PC-3 (cell line): Measurements from ENCODE around the gene NT5DC3. TPM values are rescaled to one million over a fixed set of nuclear protein-coding genes. Genes with fewer than 3 reads are reported as not detected.

Experiments
- ATAC-seq: fragments of 200-7000 bp; cut with Tn5 transposase; 2 replicates; pipeline ENCODE4 v1.9.1; 2020; ENCODE audit warnings: mild to moderate bottlenecking, moderate library complexity
- BruUV-seq: library from RNA; stranded (reverse); fragments of 400-500 nt; replicated peaks from 2 replicates; lab custom pipeline; 2021; lab: Mats Ljungman, UMichigan
- CTCF ChIA-PET: fragments of 300-600 bp; sonication (Branson Sonifier 250); formaldehyde crosslinking; loops from one replicate; lab custom pipeline; 2022; ENCODE audit warnings: antibody characterized with exemption; lab: Charles Lee
- POLR2A ChIA-PET: fragments of 300-600 bp; sonication (Branson Sonifier 250); formaldehyde crosslinking; loops from one replicate; lab custom pipeline; 2022; ENCODE audit warnings: antibody characterized with exemption; ENCODE audit not compliant: unreplicated experiment; lab: Charles Lee
- DNase-seq: peaks from one replicate; pipeline ENCODE4 v3.0.0-alpha.2; 2015
- H2AFZ ChIP-seq: fragments of 300-600 bp; sonication (generic); 2 replicates; pipeline ENCODE4 v1.6.0; 2016; ENCODE audit warnings: antibody characterized with exemption, low read length
- H3F3A ChIP-seq: fragments of 300-600 bp; sonication (generic); one replicate; pipeline ENCODE4 v1.6.0; 2017; ENCODE audit warnings: antibody characterized with exemption, low read length, control low read depth, mild to moderate bottlenecking; ENCODE audit not compliant: unreplicated experiment
- H3K27ac ChIP-seq: fragments of 300-600 bp; sonication (generic); 2 replicates; pipeline ENCODE4 v1.5.1; 2016; ENCODE audit warnings: mild to moderate bottlenecking, low read length
- H3K27me3 ChIP-seq: fragments of 300-600 bp; sonication (generic); 2 replicates; pipeline ENCODE4 v1.6.1; 2016; ENCODE audit warnings: low read length, mixed read lengths
- H3K36me3 ChIP-seq: fragments of 300-600 bp; sonication (generic); 2 replicates; pipeline ENCODE4 v1.6.1; 2016; ENCODE audit warnings: low read depth, mixed run types, low read length, mixed read lengths
- H3K4me1 ChIP-seq: fragments of 300-600 bp; sonication (generic); 2 replicates; pipeline ENCODE4 v1.5.1; 2016; ENCODE audit warnings: low read length; ENCODE audit not compliant: insufficient read depth
- H3K4me2 ChIP-seq: fragments of 300-600 bp; sonication (generic); 2 replicates; pipeline ENCODE4 v1.6.0; 2016; ENCODE audit warnings: low read length
- H3K4me3 ChIP-seq: fragments of 300-600 bp; sonication (generic); 2 replicates; pipeline ENCODE4 v1.5.1; 2016; ENCODE audit warnings: mild to moderate bottlenecking, low read length, mixed read lengths
- H3K79me2 ChIP-seq: fragments of 300-600 bp; sonication (generic); 2 replicates; pipeline ENCODE4 v1.6.1; 2017; ENCODE audit warnings: low read length, mixed read lengths
- H3K9ac ChIP-seq: fragments of 300-600 bp; sonication (generic); 2 replicates; pipeline ENCODE4 v1.6.0; 2016; ENCODE audit warnings: mild to moderate bottlenecking, low read length
- H3K9me2 ChIP-seq: fragments of 300-600 bp; sonication (generic); replicated peaks from 2 replicates; pipeline ENCODE4 v1.6.1; 2016; ENCODE audit warnings: mixed run types, low read length, mixed read lengths
- H3K9me3 ChIP-seq: fragments of 300-600 bp; sonication (generic); 2 replicates; pipeline ENCODE4 v1.6.1; 2016; ENCODE audit warnings: low read length, mixed read lengths
- H4K20me1 ChIP-seq: fragments of 300-600 bp; sonication (generic); 2 replicates; pipeline ENCODE4 v1.6.1; 2016; ENCODE audit warnings: low read length, mixed read lengths
- EZH2 ChIP-seq: fragments of 300-600 bp; sonication (generic); IDR thresholded peaks from one replicate; pipeline ENCODE4 v1.6.1; 2017; ENCODE audit warnings: antibody characterized with exemption, mild to moderate bottlenecking, low read length; ENCODE audit not compliant: unreplicated experiment
- EZH2phosphoT487 ChIP-seq: fragments of 300-600 bp; sonication (generic); IDR thresholded peaks from 2 replicates; pipeline ENCODE4 v1.6.1; 2018; ENCODE audit warnings: mild to moderate bottlenecking, antibody characterized with exemption, low read length, borderline replicate concordance
- intact Hi-C: fragments of 100-400 bp; cut with micrococcal nuclease; formaldehyde crosslinking; loops from 2 replicates; pipeline ENCODE4 v1.9.0; 2023
- total RNA-seq: library from RNA; depleted of rRNA; stranded (reverse); fragments of >200 nt; gene quantifications from 2 replicates; pipeline ENCODE4 v1.2.3, GENCODE V29; 2014
- TF ChIP-seq, protein P1 (sequence below): fragments of 300-600 bp; sonication (generic); conservative IDR thresholded peaks from 2 replicates; pipeline ENCODE4 v1.5.1; 2017; ENCODE audit warnings: antibody characterized with exemption, low read depth, mild to moderate bottlenecking, low read length

The NT5DC3 gene
- total RNA-seq, 1 experiment from 2014 or later, result 15.7 TPM

DNA sequence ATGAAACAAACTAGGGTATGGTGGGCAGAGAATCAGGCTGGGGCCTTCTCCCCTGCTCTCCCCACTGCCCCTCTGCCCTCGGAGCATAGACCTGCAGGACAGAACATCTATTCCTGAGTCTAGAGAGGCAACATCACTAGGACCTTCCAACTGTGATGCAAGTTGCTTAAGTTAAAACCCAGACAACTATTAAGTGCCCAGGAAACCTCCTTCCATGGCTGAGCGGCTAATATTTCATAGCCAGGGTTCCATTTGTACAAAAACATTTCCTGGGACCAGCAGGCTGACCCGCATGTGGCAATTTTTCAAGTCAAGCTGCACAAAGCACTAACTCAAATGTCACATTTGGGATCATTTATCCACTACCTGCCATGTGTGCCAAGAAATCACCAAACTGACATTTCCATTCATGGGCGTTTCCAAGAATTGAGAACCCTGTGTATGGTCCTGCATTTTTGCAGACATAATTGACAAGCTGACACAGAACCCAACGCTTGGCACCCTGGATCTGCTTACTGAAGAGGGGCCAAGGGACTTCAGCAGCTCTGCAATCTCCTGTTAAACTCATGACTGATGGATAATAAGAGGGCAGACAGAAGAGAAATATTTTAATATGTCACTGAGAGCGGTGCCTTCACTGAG lies 32.7 kb downstream of the NT5DC3 start:
- no peak overlapping the region for H3K4me2 ChIP-seq
- TF ChIP-seq EZH2 (no peak), EZH2phosphoT487 (no peak)
- TF ChIP-seq, protein P1, sequence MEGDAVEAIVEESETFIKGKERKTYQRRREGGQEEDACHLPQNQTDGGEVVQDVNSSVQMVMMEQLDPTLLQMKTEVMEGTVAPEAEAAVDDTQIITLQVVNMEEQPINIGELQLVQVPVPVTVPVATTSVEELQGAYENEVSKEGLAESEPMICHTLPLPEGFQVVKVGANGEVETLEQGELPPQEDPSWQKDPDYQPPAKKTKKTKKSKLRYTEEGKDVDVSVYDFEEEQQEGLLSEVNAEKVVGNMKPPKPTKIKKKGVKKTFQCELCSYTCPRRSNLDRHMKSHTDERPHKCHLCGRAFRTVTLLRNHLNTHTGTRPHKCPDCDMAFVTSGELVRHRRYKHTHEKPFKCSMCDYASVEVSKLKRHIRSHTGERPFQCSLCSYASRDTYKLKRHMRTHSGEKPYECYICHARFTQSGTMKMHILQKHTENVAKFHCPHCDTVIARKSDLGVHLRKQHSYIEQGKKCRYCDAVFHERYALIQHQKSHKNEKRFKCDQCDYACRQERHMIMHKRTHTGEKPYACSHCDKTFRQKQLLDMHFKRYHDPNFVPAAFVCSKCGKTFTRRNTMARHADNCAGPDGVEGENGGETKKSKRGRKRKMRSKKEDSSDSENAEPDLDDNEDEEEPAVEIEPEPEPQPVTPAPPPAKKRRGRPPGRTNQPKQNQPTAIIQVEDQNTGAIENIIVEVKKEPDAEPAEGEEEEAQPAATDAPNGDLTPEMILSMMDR, result no peak

DNA sequence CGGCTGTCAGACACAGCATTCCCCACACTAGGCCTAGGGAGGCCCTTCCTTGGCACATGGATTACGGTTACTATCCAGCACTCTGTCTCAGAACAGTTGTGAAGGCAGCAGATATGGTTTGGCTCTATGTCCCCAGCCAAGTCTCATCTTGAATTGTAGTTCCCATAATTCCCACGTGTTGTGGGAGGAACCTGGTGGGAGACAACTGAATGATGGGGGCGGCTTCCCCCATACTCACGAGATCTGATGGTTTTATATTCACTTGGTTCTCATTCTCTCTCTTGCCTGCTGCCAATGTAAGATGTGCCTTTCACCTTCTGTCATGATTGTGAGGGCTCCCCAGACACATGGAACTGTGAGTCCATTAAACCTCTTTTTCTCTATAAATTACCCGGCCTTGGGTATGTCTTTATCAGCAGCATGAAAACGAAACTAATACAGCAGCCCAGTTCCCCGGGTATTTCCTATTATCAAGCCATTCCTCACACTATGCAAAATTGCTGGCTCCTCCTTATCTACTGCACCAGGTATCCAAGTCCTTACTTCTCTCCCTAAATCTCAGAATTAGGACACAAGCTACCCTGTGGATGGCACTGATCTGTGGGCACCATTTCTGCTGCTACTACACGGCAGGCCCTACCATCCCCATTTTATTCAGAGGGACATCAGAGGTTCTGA lies 33.3 kb downstream of the NT5DC3 start:
- Histone ChIP-seq H3K9me3 (no peaks in the 10 kb centered on the region), H3F3A (no peaks in the 10 kb centered on the region), H2AFZ (no peak overlapping the region), H3K9ac (no peak overlapping the region), H3K27me3 (no peaks in the 10 kb centered on the region), H3K4me2 (no peak overlapping the region), H3K79me2 (peaks cover 11% of the 10 kb centered on the region; the same call in 1 of the 2 replicates), H3K4me1 (peaks cover 30% of the 10 kb centered on the region), H4K20me1 (no peaks in the 10 kb centered on the region), H3K9me2 (no peaks in the 10 kb centered on the region), H3K36me3 (peaks cover 36% of the 10 kb centered on the region), H3K27ac (no peak overlapping the region), H3K4me3 (no peak overlapping the region)
- POLR2A ChIA-PET, result no interaction called here
- intact Hi-C loops, result no loop called here
- CTCF ChIA-PET, result no interaction called here
- DNase-seq, result no peak
- BruUV-seq, result no TSS peak
- TF ChIP-seq EZH2phosphoT487 (no peak), EZH2 (no peak)
- TF ChIP-seq, protein P1, result no peak
- no peak for ATAC-seq

More for the DNA sequence above, 32.7 kb downstream of the NT5DC3 start:
- Histone ChIP-seq H2AFZ (no peak overlapping the region), H3F3A (no peaks in the 10 kb centered on the region), H3K9me2 (no peaks in the 10 kb centered on the region), H3K9ac (no peak overlapping the region), H3K4me1 (peaks cover 26% of the 10 kb centered on the region), H3K4me3 (no peak overlapping the region), H3K36me3 (peaks cover 43% of the 10 kb centered on the region), H3K9me3 (no peaks in the 10 kb centered on the region), H3K27ac (no peak overlapping the region), H3K27me3 (no peaks in the 10 kb centered on the region), H4K20me1 (no peaks in the 10 kb centered on the region), H3K79me2 (peaks cover 11% of the 10 kb centered on the region; the same call in 1 of the 2 replicates)
- intact Hi-C loops, result no loop called here
- ATAC-seq (no peak), DNase-seq (no peak)
- ChIA-PET POLR2A (no interaction called here), CTCF (no interaction called here)
- BruUV-seq, result no TSS peak

DNA sequence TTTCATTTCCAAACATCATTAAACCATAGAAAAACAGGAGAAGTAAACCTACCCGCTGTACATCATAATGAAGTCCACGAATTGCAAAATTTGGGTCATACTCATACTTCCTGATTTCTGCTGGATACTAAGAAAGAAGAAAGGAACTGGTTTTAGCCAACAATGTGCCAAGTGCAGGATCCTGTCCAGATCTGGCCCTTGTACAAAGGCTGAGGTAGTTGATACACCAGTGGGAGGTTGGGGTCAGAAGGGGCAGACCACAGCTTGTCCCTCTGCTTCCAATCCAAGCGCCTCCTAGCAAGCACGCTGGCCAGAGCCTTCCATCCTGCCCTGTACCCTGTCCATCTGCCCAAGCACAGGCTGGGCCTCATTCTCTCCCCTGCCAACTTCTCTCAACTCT lies 34.2 kb downstream of the NT5DC3 start:
- BruUV-seq, result no TSS peak
- no peak overlapping the region for H3K27ac ChIP-seq
- DNase-seq (no peak), ATAC-seq (no peak)
- no peaks in the 10 kb centered on the region for H3F3A ChIP-seq
- no peaks in the 10 kb centered on the region for H4K20me1 ChIP-seq
- H3K79me2 ChIP-seq, result peaks cover 11% of the 10 kb centered on the region; the same call in 1 of the 2 replicates
- H3K9ac ChIP-seq, result no peak overlapping the region
- H3K4me2 ChIP-seq, result no peak overlapping the region
- TF ChIP-seq, protein P1, result no peak
- TF ChIP-seq EZH2phosphoT487 (no peak), EZH2 (no peak)
- H3K9me3 ChIP-seq, result no peaks in the 10 kb centered on the region
- no peak overlapping the region for H3K4me3 ChIP-seq
- H3K4me1 ChIP-seq, result peaks cover 39% of the 10 kb centered on the region
- no peaks in the 10 kb centered on the region for H3K9me2 ChIP-seq
- intact Hi-C loops, result no loop called here
- H3K27me3 ChIP-seq, result no peaks in the 10 kb centered on the region
- H2AFZ ChIP-seq, result no peak overlapping the region
- CTCF ChIA-PET, result no interaction called here
- H3K36me3 ChIP-seq, result peaks cover 33% of the 10 kb centered on the region
- POLR2A ChIA-PET, result no interaction called here
